NB4 (cell line): ENCODE data around the gene KRIT1.

Experiments
- DNase-seq: peaks from one replicate; pipeline ENCODE4 v3.0.0; 2010; ENCODE audit warnings: low read depth
- H3K4me3 ChIP-seq: one replicate; pipeline ENCODE4 v1.5.1; 2011; ENCODE audit warnings: mild to moderate bottlenecking, low read depth, low read length, moderate library complexity
- MYC ChIP-seq: IDR thresholded peaks from 2 replicates; pipeline ENCODE4 v1.6.1; 2011; ENCODE audit warnings: low read depth, low read length
- POLR2A ChIP-seq: IDR thresholded peaks from 2 replicates; pipeline ENCODE4 v1.6.1; 2011; ENCODE audit warnings: mild to moderate bottlenecking; ENCODE audit not compliant: insufficient read length; ENCODE audit errors: extremely low read depth
- TF ChIP-seq, protein P1 (sequence below): IDR thresholded peaks from one replicate; pipeline ENCODE4 v1.5.1; 2012; ENCODE audit warnings: low read depth, low read length
- TF ChIP-seq, protein P2 (sequence below): IDR thresholded peaks from 2 replicates; pipeline ENCODE4 v1.6.1; 2011; ENCODE audit warnings: low read depth, low read length

The KRIT1 gene

DNA sequence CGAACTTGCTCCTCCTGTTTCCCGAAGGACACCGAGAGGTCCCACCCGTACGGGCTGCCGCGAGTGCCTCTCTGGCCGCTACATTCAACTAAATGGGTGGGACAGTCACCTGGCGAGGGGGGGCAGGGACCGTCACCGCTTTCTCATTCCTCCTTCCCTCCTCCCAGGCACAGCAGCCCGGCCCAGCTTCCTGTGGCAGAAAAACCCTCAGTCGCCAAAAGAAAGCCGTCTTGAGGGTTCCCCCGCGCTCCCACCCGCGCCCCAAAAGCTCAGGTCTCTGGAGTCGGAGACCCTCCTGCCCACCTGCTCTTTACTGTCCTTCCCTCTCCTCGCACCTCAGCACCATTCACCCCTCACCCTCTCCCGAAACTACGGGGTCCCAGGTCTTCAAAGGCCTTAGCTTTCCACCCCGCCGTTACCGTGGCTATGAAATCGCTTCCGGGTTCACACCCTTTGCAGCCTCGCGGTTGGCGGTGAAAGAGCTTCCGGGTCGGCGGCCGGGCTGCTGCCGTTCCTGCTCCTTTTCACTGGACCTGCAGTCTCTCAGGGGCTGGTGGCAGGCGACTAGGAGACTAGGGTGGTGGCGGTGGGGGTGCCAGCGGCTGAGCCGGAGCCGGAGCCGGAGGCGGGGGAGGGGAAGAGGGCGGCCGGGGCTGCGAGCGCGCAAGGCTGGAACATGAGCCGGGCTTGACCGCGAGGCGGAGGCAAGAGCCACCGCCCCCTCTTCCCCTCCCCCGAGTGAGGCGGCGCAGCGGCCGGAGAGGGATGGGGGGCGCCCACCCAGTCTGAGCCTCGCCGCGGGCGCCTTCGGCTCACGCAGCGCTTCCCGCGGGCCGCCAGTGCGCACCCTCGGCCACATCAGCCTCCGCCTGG is at the start of gene KRIT1, which contains the start of gene ANKIB1:
Gene KRIT1 (minus strand): TSS at position 428 of the 873 bp plus-strand sequence. CDS start 3,779 bp downstream, outside the sequence.
Gene ANKIB1 (plus strand): TSS at position 488 of the 873 bp plus-strand sequence. CDS start 49,005 bp downstream, outside the sequence.
- peak within 1 kb of the TSS; percentile 93 for H3K4me3 ChIP-seq
- TF ChIP-seq, protein P1, sequence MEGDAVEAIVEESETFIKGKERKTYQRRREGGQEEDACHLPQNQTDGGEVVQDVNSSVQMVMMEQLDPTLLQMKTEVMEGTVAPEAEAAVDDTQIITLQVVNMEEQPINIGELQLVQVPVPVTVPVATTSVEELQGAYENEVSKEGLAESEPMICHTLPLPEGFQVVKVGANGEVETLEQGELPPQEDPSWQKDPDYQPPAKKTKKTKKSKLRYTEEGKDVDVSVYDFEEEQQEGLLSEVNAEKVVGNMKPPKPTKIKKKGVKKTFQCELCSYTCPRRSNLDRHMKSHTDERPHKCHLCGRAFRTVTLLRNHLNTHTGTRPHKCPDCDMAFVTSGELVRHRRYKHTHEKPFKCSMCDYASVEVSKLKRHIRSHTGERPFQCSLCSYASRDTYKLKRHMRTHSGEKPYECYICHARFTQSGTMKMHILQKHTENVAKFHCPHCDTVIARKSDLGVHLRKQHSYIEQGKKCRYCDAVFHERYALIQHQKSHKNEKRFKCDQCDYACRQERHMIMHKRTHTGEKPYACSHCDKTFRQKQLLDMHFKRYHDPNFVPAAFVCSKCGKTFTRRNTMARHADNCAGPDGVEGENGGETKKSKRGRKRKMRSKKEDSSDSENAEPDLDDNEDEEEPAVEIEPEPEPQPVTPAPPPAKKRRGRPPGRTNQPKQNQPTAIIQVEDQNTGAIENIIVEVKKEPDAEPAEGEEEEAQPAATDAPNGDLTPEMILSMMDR, result peak; percentile 5
- TF ChIP-seq, protein P2, sequence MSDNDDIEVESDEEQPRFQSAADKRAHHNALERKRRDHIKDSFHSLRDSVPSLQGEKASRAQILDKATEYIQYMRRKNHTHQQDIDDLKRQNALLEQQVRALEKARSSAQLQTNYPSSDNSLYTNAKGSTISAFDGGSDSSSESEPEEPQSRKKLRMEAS, result peak; percentile 74
- TF ChIP-seq POLR2A (peak; percentile 78), MYC (peak; percentile 83)
- peak; percentile 96 for DNase-seq

DNA sequence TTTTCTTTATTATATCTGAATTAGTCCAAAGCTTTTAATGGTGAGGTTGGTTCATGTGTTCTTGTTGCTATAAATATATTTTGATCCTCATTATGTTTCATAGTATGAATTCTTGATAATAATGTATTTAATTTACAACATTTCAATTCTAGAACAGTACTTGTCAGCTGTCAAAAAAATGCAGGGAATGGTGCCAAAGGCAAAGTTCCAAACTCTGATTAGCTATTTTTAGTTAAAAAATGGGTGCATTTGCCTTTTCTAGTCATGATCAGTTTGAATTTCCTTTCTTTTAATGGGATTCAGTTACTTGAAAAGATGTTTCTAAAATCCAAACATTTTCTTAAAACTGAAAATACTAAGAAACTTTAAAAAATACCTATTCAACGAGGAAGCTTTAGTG is 49.7 kb upstream of the KRIT1 start:
- TF ChIP-seq MYC (no peak), POLR2A (no peak)
- TF ChIP-seq, protein P2, result no peak
- TF ChIP-seq, protein P1, result no peak

DNA sequence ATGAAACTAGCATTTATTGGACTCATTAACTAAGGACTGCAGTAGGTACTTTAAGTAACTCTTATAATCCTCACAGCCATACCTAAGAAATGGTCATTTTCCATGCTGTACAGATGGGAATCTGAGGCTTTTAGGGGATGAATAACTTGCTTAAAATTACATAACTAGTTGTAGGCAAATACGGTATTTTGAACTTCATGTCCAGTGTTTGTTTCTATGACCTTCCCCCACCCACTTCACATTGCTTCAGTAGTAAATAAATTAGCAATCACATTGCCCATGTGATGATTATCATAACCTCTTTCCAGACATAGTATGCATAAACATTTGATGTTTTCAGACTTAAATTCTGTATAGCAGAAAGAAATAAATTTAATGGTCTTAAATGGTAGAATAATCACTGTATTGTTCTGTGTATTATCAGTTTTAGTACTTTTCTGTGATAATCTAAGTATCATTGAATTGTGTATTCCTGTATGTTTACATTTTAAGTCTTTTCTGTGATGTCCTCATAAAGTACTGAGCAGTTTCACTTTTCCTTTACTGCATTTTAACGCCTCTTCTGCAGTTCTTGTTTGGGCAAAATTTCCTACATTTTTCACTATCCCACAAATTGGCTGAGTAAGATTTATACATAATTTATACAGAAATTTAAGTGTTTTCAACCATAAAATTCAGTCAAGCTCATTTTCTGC is 48.3 kb upstream of the KRIT1 start:
- no peak for DNase-seq
- no peak overlapping the region for H3K4me3 ChIP-seq
- TF ChIP-seq, protein P2, result no peak
- no peak for TF ChIP-seq POLR2A
- no peak for TF ChIP-seq MYC
- TF ChIP-seq, protein P1, result no peak

More for the DNA sequence above, 49.7 kb upstream of the KRIT1 start:
- no peak overlapping the region for H3K4me3 ChIP-seq
- DNase-seq, result no peak

DNA sequence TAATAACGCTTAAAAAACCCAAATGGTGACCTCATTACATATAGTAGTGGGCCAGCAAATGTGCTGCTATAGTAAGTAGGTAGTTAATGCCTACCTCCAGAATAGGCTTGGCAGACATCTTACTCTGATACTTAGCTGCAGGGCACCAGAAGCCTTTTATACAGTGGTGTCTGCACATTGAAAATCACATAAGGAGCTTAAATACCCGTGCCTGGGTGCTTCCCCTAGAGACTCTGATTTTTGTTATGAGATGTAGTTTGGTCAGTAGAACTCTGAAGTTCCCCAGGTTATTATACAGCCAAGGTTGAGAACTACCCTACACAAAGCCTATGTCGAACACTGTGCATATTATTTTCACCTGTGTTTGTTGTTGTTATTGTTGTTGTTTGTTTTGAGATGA is 47.3 kb upstream of the KRIT1 start:
- TF ChIP-seq, protein P1, result no peak
- TF ChIP-seq, protein P2, result no peak
- no peak for TF ChIP-seq POLR2A
- TF ChIP-seq MYC, result no peak
- H3K4me3 ChIP-seq, result no peak overlapping the region
- no peak for DNase-seq

DNA sequence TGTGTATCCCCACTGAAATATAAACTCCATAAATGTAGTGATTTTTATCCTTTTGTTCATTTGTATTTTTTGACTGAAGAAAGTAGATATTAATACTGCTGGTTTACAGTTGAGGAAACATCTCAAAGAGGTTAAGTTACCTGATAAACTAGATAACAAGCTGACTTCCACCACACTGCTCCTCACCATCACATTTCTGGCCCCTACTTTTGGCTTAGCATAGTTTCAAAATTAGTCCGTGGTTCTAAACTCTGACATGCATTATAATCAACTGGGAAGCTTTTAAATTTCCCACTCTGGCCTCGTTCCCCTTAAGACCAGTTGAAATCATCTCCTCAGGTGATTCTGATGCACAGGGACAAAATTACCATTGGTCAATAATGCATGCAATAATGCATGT is 43.6 kb upstream of the KRIT1 start:
- no peak for TF ChIP-seq POLR2A
- TF ChIP-seq MYC, result no peak
- TF ChIP-seq, protein P2, result no peak
- TF ChIP-seq, protein P1, result no peak
- DNase-seq, result no peak
- H3K4me3 ChIP-seq, result no peak overlapping the region
